H1 (cell line): Measurements from ENCODE around the gene ZNF804B. TPM values are rescaled to one million over a fixed set of nuclear protein-coding genes. Genes with fewer than 3 reads are reported as not detected.

ENCODE experiments used
- BRCA1 ChIP-seq: IDR thresholded peaks from 2 replicates; pipeline ENCODE4 v1.6.1; 2012; ENCODE audit warnings: low read depth, low read length, improper control_type of control experiment
- CHD7 ChIP-seq: fragments of 300-600 bp; sonication (generic); IDR thresholded peaks from 2 replicates; pipeline ENCODE4 v1.7.1; 2012; ENCODE audit warnings: low read length, moderate library complexity, mild to moderate bottlenecking, inconsistent platforms; ENCODE audit not compliant: insufficient replicate concordance
- SUZ12 ChIP-seq: fragments of 200-600 bp; sonication (generic); IDR thresholded peaks from 2 replicates; pipeline ENCODE4 v1.6.1; 2012; ENCODE audit warnings: mild to moderate bottlenecking, inconsistent platforms, low read length, moderate library complexity, mixed read lengths
- polyA plus RNA-seq, 7 experiments: library from polyadenylated mRNA; depleted of rRNA in 3 of 7; stranded (reverse) in 5 of 7; unstranded in 2 of 7; fragments of >200 nt in 5 of 7; fragments of 200-250 nt in 2 of 7; gene quantifications; 1 replicate in 5 of 7; 2 replicates in 1 of 7; 4 replicates in 1 of 7; pipeline versions ENCODE4 v1.2.1 to v1.2.3, GENCODE V29; 2011 to 2013; ENCODE audit warnings: missing spikeins in 2 of 7, mixed read lengths in 2 of 7
- total RNA-seq: library from RNA; stranded (reverse); fragmentation: NEBNext Ultra II Directional; extraction: Animal tissue kit (Norgen Biotek cat#: 25700); gene quantifications from 2 replicates; pipeline ENCODE4 v1.2.1, GENCODE V29; 2021

The ZNF804B gene
- total and polyA plus RNA-seq, 2 of the 8 experiments (the other 6 are each of a cell fraction or from before 2014, with no cell fraction given), result not detected

DNA sequence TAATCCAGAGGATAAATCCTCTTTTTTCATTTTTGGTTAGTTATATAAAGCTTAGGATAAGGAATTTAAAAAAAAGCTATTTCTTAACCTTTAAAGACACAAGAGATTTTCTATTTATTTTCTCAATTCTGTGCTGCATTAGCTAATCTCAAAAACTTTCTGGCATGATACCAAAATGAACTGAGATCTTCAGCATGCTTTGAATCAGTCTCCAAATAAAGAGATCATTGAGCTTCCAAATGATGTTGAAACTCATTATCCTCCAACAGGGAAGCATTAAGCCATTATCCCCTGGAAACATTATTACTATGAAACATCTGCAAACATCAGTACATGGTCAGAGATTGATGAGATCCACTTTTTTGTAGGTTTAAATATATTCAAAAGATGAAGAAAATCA lies 386.3 kb downstream of the ZNF804B start (continued):
- TF ChIP-seq CHD7, result no peak
- TF ChIP-seq SUZ12, result no peak
- no peak for TF ChIP-seq BRCA1
- TF ChIP-seq, all 59 proteins: peak for 0
